ENCODE measurements around the gene COX17.

COX17 gene

GRCh38 chr3:119626196-119626595, 51.0 kb downstream of the COX17 start:
- TF ChIP-seq CTCF (IDR thresholded peaks at IDR 0.05; ENCODE audit: insufficient read depth, low read depth, low read length, missing control alignments), result no peak
- no peak for DNase-seq (ENCODE audit: low read depth)
- H3K4me3 ChIP-seq (ENCODE audit: low read depth, low read length), result no peak overlapping the region

GRCh38 chr3:119625451-119626153, 51.6 kb downstream of the COX17 start:
- no peak overlapping the region for H3K4me3 ChIP-seq (ENCODE audit: low read depth, low read length)
- no peak for TF ChIP-seq CTCF (IDR thresholded peaks at IDR 0.05; ENCODE audit: insufficient read depth, low read depth, low read length, missing control alignments)
- no peak for DNase-seq (ENCODE audit: low read depth)

- peak; percentile 61 for DNase-seq (ENCODE audit: low read depth)
- TF ChIP-seq CTCF (IDR thresholded peaks at IDR 0.05; ENCODE audit: insufficient read depth, low read depth, low read length, missing control alignments), result no peak
- no peak overlapping the region for H3K4me3 ChIP-seq (ENCODE audit: low read depth, low read length)
Measured at GRCh38 chr3:119624002-119624720, 53.0 kb downstream of the COX17 start.

- no peak for TF ChIP-seq CTCF (IDR thresholded peaks at IDR 0.05; ENCODE audit: insufficient read depth, low read depth, low read length, missing control alignments)
- H3K4me3 ChIP-seq (ENCODE audit: low read depth, low read length), result no peak overlapping the region
- no peak for DNase-seq (ENCODE audit: low read depth)
Measured at GRCh38 chr3:119620899-119621298, 56.3 kb downstream of the COX17 start.
